ENCODE results near the gene TULP3. TPM values are rescaled to one million over a fixed set of nuclear protein-coding genes. Genes with fewer than 3 reads are reported as not detected.

The TULP3 gene
- total and polyA plus RNA-seq, 2 donors (not counting 3 experiments of a cell fraction or from before 2014, with no cell fraction given): 30.8 to 31.0 TPM

GRCh38 chr12:2893007-2893406 lies 2.3 kb downstream of the TULP3 start:
- no peak for TF ChIP-seq MYC (IDR thresholded peaks at IDR 0.05; ENCODE audit: low read depth, low read length)
- no peak for TF ChIP-seq POLR2A (IDR thresholded peaks at IDR 0.05; ENCODE audit: low read depth, low read length)
- TF ChIP-seq EZH2 (IDR thresholded peaks at IDR 0.05; ENCODE audit: borderline replicate concordance, low read depth, low read length, severe bottlenecking): no peak
- TF ChIP-seq CTCF (IDR thresholded peaks at IDR 0.05; ENCODE audit: extremely low read depth in 1 of 2, insufficient read depth in 1 of 2, low read depth in 1 of 2, low read length in 2 of 2): no peak
- TF ChIP-seq MAX (IDR thresholded peaks at IDR 0.05; ENCODE audit: insufficient read depth, insufficient read length): no peak
- TF ChIP-seq GATA2 (IDR thresholded peaks at IDR 0.05; ENCODE audit: insufficient read depth, insufficient read length, low read depth, low read length): no peak
- no peak for TF ChIP-seq FOS (IDR thresholded peaks at IDR 0.05; ENCODE audit: borderline replicate concordance, insufficient read depth, low read length)
- TF ChIP-seq POLR2AphosphoS5 (IDR thresholded peaks at IDR 0.05; ENCODE audit: insufficient read depth, low read depth, low read length): no peak
- no peak for TF ChIP-seq JUN (IDR thresholded peaks at IDR 0.05; ENCODE audit: borderline replicate concordance, insufficient read depth, insufficient read length, low read depth)
- dilution Hi-C loops (cut with MboI; ENCODE audit: extremely low pct_ligation_motif_present, low sequenced_read_pairs): no loop called here
- peaks cover 2% of the 10 kb centered on the region in 2 experiments for H3K36me3 ChIP-seq (ENCODE audit: control insufficient read depth in 2 of 2, extremely low read depth in 1 of 2, insufficient read depth in 2 of 2, low read length in 2 of 2)
- H2AFZ ChIP-seq (ENCODE audit: low read depth, low read length): no peak overlapping the region
- H3K9me3 ChIP-seq (replicated peaks; ENCODE audit: control insufficient read depth, insufficient read depth, low read length): no peaks in the 10 kb centered on the region
- H4K20me1 ChIP-seq (replicated peaks; ENCODE audit: control insufficient read depth, extremely low read depth, insufficient read depth, low read length): no peaks in the 10 kb centered on the region
- no peaks in the 10 kb centered on the region for H3K9me1 ChIP-seq (replicated peaks; ENCODE audit: control insufficient read depth, extremely low read depth, insufficient read depth, low read length)
- no peak overlapping the region for H3K9ac ChIP-seq (replicated peaks; ENCODE audit: extremely low read depth, insufficient read depth, low read length)
- FAIRE-seq (peak; percentile 57), DNase-seq (ENCODE audit: low read depth, low spot score) (no peak)
- H3K79me2 ChIP-seq (ENCODE audit: control insufficient read depth, insufficient read depth, low read length): peaks cover 33% of the 10 kb centered on the region
- no peak overlapping the region for H3K4me3 ChIP-seq (replicated peaks in 1 of 3; ENCODE audit: insufficient read depth in 1 of 3, low read depth in 1 of 3, low read length in 3 of 3)
- no TSS peak for BruUV-seq (replicated peaks)
- H3K4me1 ChIP-seq (ENCODE audit: control insufficient read depth, extremely low read depth, insufficient read depth, low read length): peaks cover 11% of the 10 kb centered on the region
- H3K27me3 ChIP-seq (ENCODE audit: control insufficient read depth in 2 of 2, insufficient read depth in 2 of 2, low read length in 2 of 2): no peaks in the 10 kb centered on the region
- POLR2A ChIA-PET: interaction anchor here (0.7 kb wide), 1 partner anchor 63 kb away, joined by 5 read pairs; no protein-coding TSS in a partner anchor
- H3K27ac ChIP-seq (ENCODE audit: insufficient read depth, low read depth, low read length): no peak overlapping the region
- intact Hi-C loops (cut with micrococcal nuclease): no loop called here
- no peak overlapping the region for H3K4me2 ChIP-seq (ENCODE audit: insufficient read depth, low read length)
- CTCF ChIA-PET: interaction anchor here (1.6 to 3.6 kb wide), 2 partner anchors 39 to 149 kb away, joined by 8 to 18 read pairs; no protein-coding TSS in a partner anchor

Data from endothelial cell of umbilical vein (primary cell).